BE2C (cell line): Measurements from ENCODE around the gene SIGLEC1.

Experiments
- DNase-seq: peaks from one replicate; pipeline ENCODE4 v3.0.0-alpha.2; 2020
- H3K27me3 ChIP-seq: fragments of 250-450 bp; sonication (Bioruptor Pico); 2 replicates; pipeline ENCODE4 v1.5.1; 2020; ENCODE audit warnings: mild to moderate bottlenecking
- H3K36me3 ChIP-seq: fragments of 250-450 bp; sonication (Bioruptor Pico); 2 replicates; pipeline ENCODE4 v1.5.1; 2020; ENCODE audit warnings: mild to moderate bottlenecking
- H3K4me1 ChIP-seq: fragments of 250-450 bp; sonication (Bioruptor Pico); 2 replicates; pipeline ENCODE4 v1.5.1; 2020
- H3K4me3 ChIP-seq: 2 replicates; pipeline ENCODE4 v1.5.1; 2011; ENCODE audit warnings: low read depth, low read length
- H3K9me3 ChIP-seq: fragments of 250-450 bp; sonication (Bioruptor Pico); 2 replicates; pipeline ENCODE4 v1.5.1; 2020
- TF ChIP-seq, protein P1 (sequence below): IDR thresholded peaks from 2 replicates; pipeline ENCODE4 v1.5.1; 2012; ENCODE audit warnings: mild to moderate bottlenecking, low read depth, low read length

The SIGLEC1 gene

DNA sequence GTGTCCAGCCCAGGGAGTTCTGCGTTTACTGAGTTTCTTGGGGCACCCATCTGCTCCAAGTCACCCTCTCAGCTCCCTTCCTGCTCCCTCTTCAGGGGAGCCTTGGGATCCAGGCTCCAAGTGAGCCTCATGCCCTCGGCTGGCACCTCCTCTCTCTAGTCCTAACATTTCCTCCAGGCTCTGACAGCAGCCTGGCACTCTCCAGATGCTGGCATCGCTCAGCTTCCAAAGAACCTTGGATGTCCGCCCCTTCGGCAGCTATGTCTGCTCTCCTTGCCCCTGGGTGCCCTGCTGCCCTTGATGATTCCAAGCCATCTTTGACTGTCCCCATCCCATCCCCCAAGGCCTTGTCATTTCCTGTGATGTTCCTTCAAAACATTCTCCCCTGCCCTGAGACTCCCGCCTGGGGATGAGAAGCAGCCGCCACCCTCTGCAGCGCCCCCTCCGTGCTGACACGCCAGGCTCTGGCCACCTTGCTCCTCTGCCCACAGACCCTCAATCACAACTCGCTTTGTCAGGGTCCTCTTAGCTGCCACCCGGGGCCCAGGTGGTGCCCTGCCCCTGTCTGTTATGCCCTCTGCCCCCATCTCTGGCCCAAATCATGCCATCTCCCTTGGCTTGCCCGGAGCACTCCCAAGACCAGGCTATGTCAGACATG lies 42.6 kb downstream of the SIGLEC1 start:
- Histone ChIP-seq H3K4me3 (no peak overlapping the region), H3K4me1 (no peaks in the 10 kb centered on the region; the same call in 1 of the 2 replicates)

DNA sequence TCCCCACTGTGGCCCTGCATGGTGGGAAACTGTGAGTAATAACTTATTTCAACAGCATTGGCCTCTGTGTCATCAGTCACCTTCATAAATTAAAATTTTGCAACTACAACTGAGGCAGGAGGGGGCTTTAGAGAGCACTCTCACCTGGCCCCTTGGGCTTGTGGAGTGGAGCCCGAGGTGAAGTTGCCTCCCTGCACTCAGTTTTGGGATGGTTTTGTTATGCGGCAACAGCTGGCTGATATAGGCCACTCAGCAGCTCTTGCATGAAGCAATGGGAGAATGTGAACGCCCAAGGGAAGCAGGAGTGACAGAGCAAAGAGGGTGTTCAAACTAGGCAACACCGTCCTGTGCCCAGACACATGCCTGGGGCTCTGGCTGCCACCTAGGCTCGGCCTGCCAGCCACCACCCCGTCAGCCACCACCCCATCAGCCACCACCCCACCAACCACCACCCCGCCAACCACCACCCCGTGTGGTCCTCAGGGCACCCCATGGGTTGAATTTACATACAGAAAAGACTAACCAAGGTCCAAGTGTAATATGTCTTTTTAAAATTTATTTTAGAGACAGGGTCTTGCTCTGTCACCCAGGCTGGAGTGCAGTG lies 44.9 kb downstream of the SIGLEC1 start:
- peaks cover 11% of the 10 kb centered on the region for H3K27me3 ChIP-seq
- no peak for DNase-seq
- no peaks in the 10 kb centered on the region; the same call in 1 of the 2 replicates for H3K4me1 ChIP-seq
- no peaks in the 10 kb centered on the region for H3K9me3 ChIP-seq
- TF ChIP-seq, protein P1, sequence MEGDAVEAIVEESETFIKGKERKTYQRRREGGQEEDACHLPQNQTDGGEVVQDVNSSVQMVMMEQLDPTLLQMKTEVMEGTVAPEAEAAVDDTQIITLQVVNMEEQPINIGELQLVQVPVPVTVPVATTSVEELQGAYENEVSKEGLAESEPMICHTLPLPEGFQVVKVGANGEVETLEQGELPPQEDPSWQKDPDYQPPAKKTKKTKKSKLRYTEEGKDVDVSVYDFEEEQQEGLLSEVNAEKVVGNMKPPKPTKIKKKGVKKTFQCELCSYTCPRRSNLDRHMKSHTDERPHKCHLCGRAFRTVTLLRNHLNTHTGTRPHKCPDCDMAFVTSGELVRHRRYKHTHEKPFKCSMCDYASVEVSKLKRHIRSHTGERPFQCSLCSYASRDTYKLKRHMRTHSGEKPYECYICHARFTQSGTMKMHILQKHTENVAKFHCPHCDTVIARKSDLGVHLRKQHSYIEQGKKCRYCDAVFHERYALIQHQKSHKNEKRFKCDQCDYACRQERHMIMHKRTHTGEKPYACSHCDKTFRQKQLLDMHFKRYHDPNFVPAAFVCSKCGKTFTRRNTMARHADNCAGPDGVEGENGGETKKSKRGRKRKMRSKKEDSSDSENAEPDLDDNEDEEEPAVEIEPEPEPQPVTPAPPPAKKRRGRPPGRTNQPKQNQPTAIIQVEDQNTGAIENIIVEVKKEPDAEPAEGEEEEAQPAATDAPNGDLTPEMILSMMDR: no peak
- H3K4me3 ChIP-seq: no peak overlapping the region
- H3K36me3 ChIP-seq: no peaks in the 10 kb centered on the region

More for the DNA sequence above, 42.6 kb downstream of the SIGLEC1 start:
- H3K9me3 ChIP-seq: no peaks in the 10 kb centered on the region
- no peaks in the 10 kb centered on the region for H3K36me3 ChIP-seq
- TF ChIP-seq, protein P1: no peak
- peaks cover 34% of the 10 kb centered on the region for H3K27me3 ChIP-seq
- DNase-seq: no peak

DNA sequence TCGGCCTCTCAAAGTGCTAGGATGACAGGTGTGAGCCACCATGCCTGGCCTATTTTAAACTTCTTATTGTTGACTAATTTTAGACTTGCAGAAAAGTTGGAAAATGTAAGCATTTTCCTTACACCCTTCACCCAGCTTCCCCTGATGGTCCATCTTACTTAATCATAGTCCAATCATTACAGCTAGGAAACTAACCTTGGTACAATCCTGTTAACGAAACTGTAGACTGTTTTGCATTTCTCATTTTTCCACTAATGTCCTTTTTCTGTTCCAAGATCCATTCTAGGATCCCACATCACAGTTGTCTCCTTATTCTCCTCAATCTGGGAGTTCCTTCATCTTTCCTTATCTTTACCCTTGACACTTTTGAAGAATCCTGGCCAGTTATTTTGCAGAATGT lies 48.5 kb downstream of the SIGLEC1 start:
- TF ChIP-seq, protein P1: no peak
- no peak overlapping the region for H3K4me3 ChIP-seq
- DNase-seq: no peak
- peaks cover 22% of the 10 kb centered on the region for H3K27me3 ChIP-seq
- no peaks in the 10 kb centered on the region for H3K36me3 ChIP-seq
- no peaks in the 10 kb centered on the region for H3K9me3 ChIP-seq
- H3K4me1 ChIP-seq: no peaks in the 10 kb centered on the region; the same call in 1 of the 2 replicates

DNA sequence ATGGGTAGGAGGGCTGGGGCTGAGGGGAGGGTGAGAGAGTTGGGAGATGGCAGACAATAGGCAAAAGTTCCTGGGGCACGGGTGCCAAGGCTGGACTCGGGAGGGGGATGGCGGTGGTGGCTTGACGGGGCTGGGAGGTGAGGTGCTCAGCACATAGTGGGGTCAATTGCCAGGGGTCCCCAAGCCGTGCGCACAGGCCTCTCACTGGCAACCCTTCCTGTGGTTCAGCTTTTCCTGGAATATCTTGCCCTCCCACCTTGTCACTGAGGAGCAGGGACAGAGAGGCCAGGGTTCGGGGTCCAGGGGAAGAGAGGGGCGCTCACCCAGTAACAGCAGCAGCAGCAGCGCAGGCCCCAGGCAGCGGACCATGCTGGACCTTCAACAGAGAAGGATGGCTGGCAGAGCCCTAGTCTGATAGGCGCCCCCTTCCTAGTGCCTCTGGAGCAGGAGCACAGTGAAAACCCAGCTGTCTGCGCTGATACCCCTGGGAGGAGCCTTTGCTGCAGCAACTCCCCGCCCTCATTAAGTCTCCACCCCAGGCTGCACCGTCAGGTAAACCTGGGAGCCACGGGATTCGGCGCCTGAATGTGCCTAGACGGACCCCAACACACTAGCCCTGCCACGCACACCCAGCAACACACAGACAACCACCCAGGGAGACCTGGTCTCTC lies 49.2 kb downstream of the SIGLEC1 start, which contains the start of gene GFRA4:
Gene GFRA4, minus strand, starts transcription at position 369 of the 671 bp plus-strand sequence. Its CDS starts 0 bp downstream, at position 369.
- H3K4me1 ChIP-seq: no peaks in the 10 kb centered on the region; the same call in 1 of the 2 replicates
- no peak for DNase-seq
- no peaks in the 10 kb centered on the region for H3K36me3 ChIP-seq
- H3K4me3 ChIP-seq: no peak within 1 kb of the TSS
- TF ChIP-seq, protein P1: no peak
- peaks cover 22% of the 10 kb centered on the region for H3K27me3 ChIP-seq
- no peaks in the 10 kb centered on the region for H3K9me3 ChIP-seq
